Measurements from ENCODE around the gene DNAJC18.
A peak's percentile ranks its signal among the peaks of the same experiment; 100 is the strongest.

DNAJC18 gene

GRCh38 chr5:139431706-139432105 is 7.6 kb downstream of the DNAJC18 start:
- peaks cover 8% of the 10 kb centered on the region for H3K36me3 Mint-ChIP-seq
- CTCF ChIA-PET, result interaction anchor here (8.7 kb wide), 1 partner anchor 9 kb away, joined by 63 read pairs; no protein-coding TSS in a partner anchor

DNA sequence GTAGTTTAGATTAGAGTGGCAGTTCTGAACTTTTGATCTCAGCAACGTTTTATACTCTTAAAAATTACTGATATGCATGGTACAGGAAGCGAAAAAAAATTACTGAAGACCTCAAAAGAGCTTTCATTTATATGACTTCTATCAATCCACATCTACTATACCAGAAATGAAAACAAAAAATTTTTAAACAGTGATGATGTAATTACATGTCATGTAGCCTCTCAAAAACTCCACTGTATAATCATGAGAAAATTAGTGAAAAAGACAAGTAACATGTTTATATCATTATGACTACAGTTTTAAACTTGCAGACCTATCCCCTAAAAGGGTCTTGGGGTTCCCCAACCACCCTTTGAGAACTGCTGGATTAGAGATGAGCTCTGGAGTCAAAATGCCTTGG is 9.3 kb downstream of the DNAJC18 start:
- Mint-ChIP-seq H3K27ac (no peak overlapping the region), H3K4me1 (peaks cover 7% of the 10 kb centered on the region), H3K27me3 (no peaks in the 10 kb centered on the region), H3K4me3 (no peak overlapping the region), H3K36me3 (peaks cover 8% of the 10 kb centered on the region), H3K9me3 (no peaks in the 10 kb centered on the region)
- DNase-seq, result no peak
- CTCF ChIA-PET, result interaction anchor here (0.6 to 1.3 kb wide), 4 partner anchors 14 to 206 kb away, joined by 3 to 6 read pairs (median 3); no protein-coding TSS in a partner anchor

More at GRCh38 chr5:139431706-139432105, 7.6 kb downstream of the DNAJC18 start:
- DNase-seq, result no peak
- no peaks in the 10 kb centered on the region for H3K9me3 Mint-ChIP-seq
- peaks cover 7% of the 10 kb centered on the region for H3K4me1 Mint-ChIP-seq
- H3K27ac Mint-ChIP-seq, result no peak overlapping the region
- H3K4me3 Mint-ChIP-seq, result no peak overlapping the region
- H3K27me3 Mint-ChIP-seq, result no peaks in the 10 kb centered on the region

DNA sequence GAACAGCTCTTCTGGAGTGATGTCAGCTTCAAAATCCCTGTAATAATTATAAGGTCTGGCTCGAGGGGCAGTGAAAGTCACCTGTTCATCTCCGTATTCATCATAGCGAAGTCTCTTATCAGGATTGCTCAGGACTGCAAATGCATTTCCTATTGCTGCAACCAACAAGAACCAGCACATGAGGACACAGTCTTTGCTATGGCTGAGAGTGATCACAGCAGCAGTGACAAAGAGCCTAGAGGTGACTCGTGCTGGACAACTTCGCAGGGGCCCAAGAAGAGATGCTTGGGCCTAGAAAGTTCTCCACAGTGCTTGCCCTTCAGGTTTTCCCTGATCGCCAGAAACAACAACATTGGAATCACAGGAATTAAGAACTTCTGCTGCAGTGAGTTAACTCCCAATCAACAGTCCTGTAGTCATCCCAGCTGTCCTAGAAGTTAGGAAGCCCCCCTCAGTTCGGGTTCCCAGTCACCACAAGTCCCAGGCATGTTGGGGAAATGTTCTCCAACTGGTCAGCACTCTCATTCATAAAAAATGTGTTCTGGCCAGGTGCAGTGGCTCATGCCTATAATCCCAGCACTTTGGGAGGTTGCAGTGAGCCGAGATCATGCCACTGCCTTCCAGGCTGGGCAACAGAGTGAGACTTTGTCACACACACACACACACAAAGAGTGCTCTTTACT is 13.0 kb downstream of the DNAJC18 start:
- Mint-ChIP-seq H3K4me3 (no peak overlapping the region), H3K27me3 (no peaks in the 10 kb centered on the region)
- CTCF ChIA-PET, result interaction anchor here (1.1 to 9.6 kb wide), 4 partner anchors 10 to 88 kb away, joined by 3 to 436 read pairs (median 34); partner anchors contain the start of gene DNAJC18

GRCh38 chr5:139425497-139425896 is 13.8 kb downstream of the DNAJC18 start:
- DNase-seq, result no peak
- CTCF ChIA-PET, result interaction anchor here (1.1 to 9.6 kb wide), 4 partner anchors 11 to 89 kb away, joined by 3 to 436 read pairs (median 34); partner anchors contain the start of gene DNAJC18
- Mint-ChIP-seq H3K4me3 (no peak overlapping the region), H3K9me3 (no peaks in the 10 kb centered on the region), H3K4me1 (peaks cover 19% of the 10 kb centered on the region), H3K36me3 (peaks cover 26% of the 10 kb centered on the region), H3K27me3 (no peaks in the 10 kb centered on the region), H3K27ac (no peak overlapping the region)

More for the DNA sequence above, 13.0 kb downstream of the DNAJC18 start:
- Mint-ChIP-seq H3K4me1 (peaks cover 19% of the 10 kb centered on the region), H3K27ac (no peak overlapping the region), H3K9me3 (no peaks in the 10 kb centered on the region), H3K36me3 (peaks cover 26% of the 10 kb centered on the region)
- DNase-seq, result no peak

- H3K36me3 Mint-ChIP-seq, result peaks cover 27% of the 10 kb centered on the region
- no peak overlapping the region for H3K4me3 Mint-ChIP-seq
- no peaks in the 10 kb centered on the region for H3K27me3 Mint-ChIP-seq
- H3K27ac Mint-ChIP-seq, result peak overlapping the region; percentile 8
- DNase-seq, result peak; percentile 68
- no peaks in the 10 kb centered on the region for H3K9me3 Mint-ChIP-seq
- CTCF ChIA-PET, result interaction anchor here (0.6 to 9.6 kb wide), 32 partner anchors 8 to 344 kb away, joined by 3 to 436 read pairs (median 5); partner anchors contain the start of genes DNAJC18, SPATA24, STING1 and UBE2D2
- H3K4me1 Mint-ChIP-seq, result peaks cover 27% of the 10 kb centered on the region
Measured at GRCh38 chr5:139422307-139422893, 16.9 kb downstream of the DNAJC18 start.

DNA sequence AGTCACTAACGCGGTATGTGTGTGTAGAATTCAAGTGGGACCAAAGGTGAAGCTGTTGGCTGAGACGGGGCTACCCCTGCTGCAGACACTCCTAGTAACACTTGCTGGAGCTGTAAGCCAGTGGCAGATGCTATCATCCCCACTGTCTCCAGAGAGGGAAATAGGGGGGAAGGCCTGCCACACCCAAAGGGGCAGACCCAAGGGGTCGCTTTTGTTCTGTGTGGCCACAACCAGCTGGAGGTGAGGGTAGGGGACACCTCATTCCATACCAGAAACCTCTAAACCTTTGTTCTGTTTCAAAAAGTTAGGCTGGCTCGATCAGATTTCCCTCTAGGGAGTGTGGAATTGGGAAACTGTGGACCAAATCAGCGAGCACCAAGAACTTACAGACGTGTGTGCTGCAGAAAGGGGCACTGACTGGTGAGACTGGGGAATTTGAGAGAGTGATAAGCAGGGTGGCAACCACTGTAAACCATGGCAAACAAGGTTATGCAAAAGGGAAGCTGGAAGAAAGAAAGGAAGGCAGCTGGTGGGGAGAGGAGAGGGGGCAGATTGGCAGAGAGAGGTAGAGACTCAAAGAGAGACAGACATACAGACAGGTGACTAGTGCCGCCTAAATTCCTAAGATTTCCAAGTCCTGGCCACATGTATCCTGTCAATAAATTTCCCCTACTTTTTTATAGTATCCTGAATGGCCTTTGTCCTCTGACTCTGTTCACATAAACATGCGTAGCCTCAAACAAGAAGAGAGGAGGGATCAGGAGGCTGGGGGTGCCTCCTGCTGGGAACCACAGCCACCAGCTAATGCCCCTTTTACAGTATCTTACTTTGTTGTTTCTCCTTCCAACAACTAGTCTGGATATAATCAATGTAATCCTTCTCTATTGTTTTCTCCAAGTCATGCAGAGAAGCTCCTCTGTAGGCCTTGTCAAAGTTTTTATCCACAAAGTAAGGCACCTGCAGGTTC is 19.8 kb downstream of the DNAJC18 start:
- H3K27ac Mint-ChIP-seq, result no peak overlapping the region
- peak; percentile 7 for DNase-seq
- no peak overlapping the region for H3K4me3 Mint-ChIP-seq
- H3K9me3 Mint-ChIP-seq, result no peaks in the 10 kb centered on the region
- no peaks in the 10 kb centered on the region for H3K27me3 Mint-ChIP-seq
- peaks cover 24% of the 10 kb centered on the region for H3K36me3 Mint-ChIP-seq
- CTCF ChIA-PET, result interaction anchor here (0.6 to 9.6 kb wide), 19 partner anchors 9 to 346 kb away, joined by 3 to 436 read pairs (median 4); partner anchors contain the start of genes DNAJC18 and STING1
- H3K4me1 Mint-ChIP-seq, result peaks cover 47% of the 10 kb centered on the region

DNA sequence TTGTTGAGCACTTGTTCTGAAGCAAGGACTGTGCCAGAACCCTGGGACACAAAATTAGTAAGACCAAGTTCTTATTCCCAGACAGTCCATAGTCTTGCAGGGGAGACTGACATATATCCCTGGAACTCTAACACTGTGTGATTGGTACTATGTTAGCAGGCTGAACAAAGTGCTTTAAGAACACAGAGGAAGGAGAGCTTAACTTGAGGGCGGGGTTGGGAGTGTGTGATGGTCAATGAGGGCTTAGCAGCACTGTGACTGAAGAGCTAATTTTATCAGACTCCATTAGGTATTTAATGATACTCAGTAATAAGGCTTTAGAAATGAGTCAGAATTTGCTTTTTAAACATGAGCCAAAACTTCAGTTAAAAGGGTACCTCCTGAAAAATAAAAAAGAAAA is 20.5 kb downstream of the DNAJC18 start:
- no peak for DNase-seq

DNA sequence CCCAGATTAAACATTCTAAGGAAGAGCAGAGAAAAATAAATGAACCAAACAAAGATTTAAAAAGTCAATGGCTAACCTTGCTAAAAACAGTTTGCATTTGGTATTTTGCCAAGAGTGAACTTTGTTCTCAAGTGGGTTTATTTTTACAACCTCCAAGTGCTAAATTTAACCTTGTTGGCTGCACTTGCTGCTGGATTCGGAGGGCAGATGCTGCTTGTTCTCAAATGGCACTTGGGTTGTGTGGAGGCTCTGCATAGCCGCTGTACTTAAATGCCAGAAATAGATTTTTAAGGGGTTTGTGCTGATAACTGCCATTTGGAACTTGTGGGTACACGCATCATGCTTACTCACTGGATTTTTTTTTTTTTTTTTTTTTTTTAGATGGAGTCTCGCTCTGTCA is 22.1 kb downstream of the DNAJC18 start:
- H3K4me1 Mint-ChIP-seq, result peaks cover 60% of the 10 kb centered on the region
- H3K36me3 Mint-ChIP-seq, result peaks cover 15% of the 10 kb centered on the region
- H3K4me3 Mint-ChIP-seq, result no peak overlapping the region
- H3K9me3 Mint-ChIP-seq, result no peaks in the 10 kb centered on the region
- peak; percentile 20 for DNase-seq
- CTCF ChIA-PET, result interaction anchor here (3.1 to 9.6 kb wide), 3 partner anchors 14 to 98 kb away, joined by 22 to 436 read pairs (median 23); partner anchors contain the start of gene SPATA24
- H3K27me3 Mint-ChIP-seq, result no peaks in the 10 kb centered on the region
- no peak overlapping the region for H3K27ac Mint-ChIP-seq

More for the DNA sequence above, 20.5 kb downstream of the DNAJC18 start:
- Mint-ChIP-seq H3K9me3 (no peaks in the 10 kb centered on the region), H3K27ac (no peak overlapping the region), H3K4me3 (no peak overlapping the region), H3K4me1 (peaks cover 52% of the 10 kb centered on the region), H3K36me3 (peaks cover 17% of the 10 kb centered on the region), H3K27me3 (no peaks in the 10 kb centered on the region)
- CTCF ChIA-PET, result interaction anchor here (0.6 to 9.6 kb wide), 12 partner anchors 12 to 272 kb away, joined by 3 to 436 read pairs (median 4); no protein-coding TSS in a partner anchor

GRCh38 chr5:139416651-139417050 is 22.7 kb downstream of the DNAJC18 start:
- Mint-ChIP-seq H3K4me3 (no peak overlapping the region), H3K27ac (peak overlapping the region; percentile 58), H3K27me3 (no peaks in the 10 kb centered on the region), H3K9me3 (no peaks in the 10 kb centered on the region), H3K4me1 (peaks cover 58% of the 10 kb centered on the region), H3K36me3 (peaks cover 14% of the 10 kb centered on the region)
- CTCF ChIA-PET, result interaction anchor here (1.2 to 4.0 kb wide), 3 partner anchors 13 to 97 kb away, joined by 3 to 23 read pairs (median 22); partner anchors contain the start of gene SPATA24
- peak; percentile 6 for DNase-seq

DNA sequence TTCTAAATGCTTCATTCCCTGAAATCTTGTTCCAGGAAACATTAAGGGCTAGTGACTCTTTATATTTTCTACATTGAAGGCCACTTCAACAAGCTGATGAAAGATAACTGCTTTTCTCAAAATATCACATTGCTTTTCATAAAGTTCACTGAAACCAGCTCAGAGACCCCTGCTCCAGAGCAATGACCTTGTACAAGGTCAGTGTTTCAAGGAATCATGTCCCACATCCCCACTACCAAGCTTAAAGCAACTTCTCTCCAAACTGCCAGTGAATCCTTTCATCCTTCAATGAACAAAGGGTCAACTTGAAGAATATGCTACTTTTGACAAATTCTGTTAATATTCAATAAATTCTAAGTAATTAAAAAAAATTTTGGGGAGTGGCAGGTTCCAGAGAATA is 23.5 kb downstream of the DNAJC18 start:
- peak; percentile 15 for DNase-seq
- no peaks in the 10 kb centered on the region for H3K27me3 Mint-ChIP-seq
- H3K27ac Mint-ChIP-seq, result peak overlapping the region; percentile 93
- CTCF ChIA-PET, result interaction anchor here (0.6 to 4.0 kb wide), 5 partner anchors 9 to 102 kb away, joined by 3 to 23 read pairs (median 4); partner anchors contain the start of gene SPATA24
- H3K4me1 Mint-ChIP-seq, result peaks cover 58% of the 10 kb centered on the region
- peak overlapping the region; percentile 47 for H3K4me3 Mint-ChIP-seq
- H3K36me3 Mint-ChIP-seq, result peaks cover 14% of the 10 kb centered on the region
- H3K9me3 Mint-ChIP-seq, result no peaks in the 10 kb centered on the region

DNA sequence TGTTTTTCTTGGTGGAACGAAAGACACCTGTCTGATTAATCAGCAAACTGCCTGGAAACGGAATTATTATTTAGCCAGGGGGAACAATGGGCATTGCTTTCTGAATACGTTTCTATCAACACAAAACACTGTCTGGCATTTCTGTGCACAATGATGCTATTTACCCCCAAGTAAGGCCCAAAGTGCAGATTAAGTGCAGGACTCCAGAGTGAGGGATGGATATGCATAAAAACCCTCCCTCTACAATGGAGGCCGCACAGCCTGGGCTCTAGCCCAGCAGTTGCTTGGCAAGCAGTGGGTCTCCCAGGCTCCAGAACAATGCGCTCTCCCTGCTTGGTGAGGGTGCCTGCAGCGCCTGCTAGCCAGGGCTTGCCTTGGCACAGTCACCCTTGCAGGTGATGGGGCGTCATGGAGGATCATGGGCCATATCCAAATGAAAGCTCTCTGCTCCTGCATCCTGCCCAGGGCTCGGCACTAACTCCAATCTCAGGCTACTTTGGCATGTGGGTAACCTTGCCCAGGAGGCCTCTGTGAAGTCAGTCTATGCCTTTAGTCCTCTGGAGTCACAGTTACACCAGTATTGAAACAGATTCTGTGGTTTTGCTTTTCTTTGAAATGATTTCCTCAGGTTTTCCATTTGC is 24.0 kb downstream of the DNAJC18 start:
- H3K4me1 Mint-ChIP-seq, result peaks cover 58% of the 10 kb centered on the region
- H3K27ac Mint-ChIP-seq, result peak overlapping the region; percentile 93
- DNase-seq, result peak; percentile 56
- CTCF ChIA-PET, result interaction anchor here (0.6 to 4.0 kb wide), 6 partner anchors 8 to 102 kb away, joined by 3 to 23 read pairs (median 8); partner anchors contain the start of gene SPATA24
- H3K27me3 Mint-ChIP-seq, result no peaks in the 10 kb centered on the region
- H3K4me3 Mint-ChIP-seq, result peak overlapping the region; percentile 47
- peaks cover 14% of the 10 kb centered on the region for H3K36me3 Mint-ChIP-seq
- no peaks in the 10 kb centered on the region for H3K9me3 Mint-ChIP-seq

GRCh38 chr5:139414581-139415130 is 24.7 kb downstream of the DNAJC18 start:
- Mint-ChIP-seq H3K4me1 (peaks cover 58% of the 10 kb centered on the region), H3K4me3 (no peak overlapping the region), H3K9me3 (no peaks in the 10 kb centered on the region), H3K36me3 (peaks cover 14% of the 10 kb centered on the region), H3K27ac (peak overlapping the region; percentile 93), H3K27me3 (no peaks in the 10 kb centered on the region)
- peak; percentile 18 for DNase-seq
- CTCF ChIA-PET, result interaction anchor here (0.7 to 4.0 kb wide), 5 partner anchors 9 to 351 kb away, joined by 3 to 23 read pairs (median 11); partner anchors contain the start of genes DNAJC18 and SPATA24

Measured in activated naive CD4-positive, alpha-beta T cell treated with anti-CD3 and anti-CD28 coated beads, Interleukin-2, amount 10 ng/mL, durations not matched to agents 7 days and 5 days (primary cell).